GM12873 (cell line): ENCODE data around the gene FAM171A2.

ENCODE experiments used
- CTCF ChIP-seq: IDR thresholded peaks from 2 replicates; pipeline ENCODE4 v1.5.1; 2012; ENCODE audit warnings: low read depth, mild to moderate bottlenecking, moderate library complexity, low read length, control low read depth; ENCODE audit not compliant: insufficient read depth; ENCODE audit errors: missing control alignments

Gene FAM171A2

DNA sequence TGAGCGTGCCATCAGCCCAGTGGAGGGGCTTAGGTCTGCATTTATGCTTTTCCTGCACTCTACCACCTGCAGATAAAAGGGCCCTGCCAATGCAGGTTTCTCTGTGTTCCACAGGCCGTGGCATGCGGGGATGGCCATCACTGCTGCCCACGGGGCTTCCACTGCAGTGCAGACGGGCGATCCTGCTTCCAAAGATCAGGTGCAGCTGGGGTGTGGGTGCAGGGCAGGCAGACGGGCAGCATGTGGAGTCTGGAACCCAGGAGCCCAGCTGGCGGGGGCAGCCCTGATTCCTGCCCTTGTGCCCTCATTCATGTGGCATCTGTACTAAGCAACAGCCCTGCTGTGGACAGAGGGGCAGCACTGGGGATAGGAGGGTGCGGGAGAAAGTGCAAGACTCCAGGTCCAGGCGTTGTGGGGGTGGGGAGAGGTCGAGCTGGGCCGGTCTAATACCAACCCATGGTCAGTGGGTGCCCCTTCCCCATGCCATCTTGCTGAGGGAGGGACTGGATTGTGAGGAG is 14.0 kb downstream of the FAM171A2 start:
- no peak for TF ChIP-seq CTCF

DNA sequence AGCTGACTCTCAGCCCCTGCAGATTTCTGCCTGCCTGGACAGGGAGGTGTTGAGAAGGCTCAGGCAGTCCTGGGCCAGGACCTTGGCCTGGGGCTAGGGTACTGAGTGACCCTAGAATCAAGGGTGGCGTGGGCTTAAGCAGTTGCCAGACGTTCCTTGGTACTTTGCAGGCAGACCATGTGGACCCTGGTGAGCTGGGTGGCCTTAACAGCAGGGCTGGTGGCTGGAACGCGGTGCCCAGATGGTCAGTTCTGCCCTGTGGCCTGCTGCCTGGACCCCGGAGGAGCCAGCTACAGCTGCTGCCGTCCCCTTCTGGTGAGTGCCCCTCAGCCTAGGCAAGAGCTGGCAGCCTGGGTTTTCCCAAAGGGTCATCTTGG is 14.7 kb downstream of the FAM171A2 start:
- TF ChIP-seq CTCF = no peak

DNA sequence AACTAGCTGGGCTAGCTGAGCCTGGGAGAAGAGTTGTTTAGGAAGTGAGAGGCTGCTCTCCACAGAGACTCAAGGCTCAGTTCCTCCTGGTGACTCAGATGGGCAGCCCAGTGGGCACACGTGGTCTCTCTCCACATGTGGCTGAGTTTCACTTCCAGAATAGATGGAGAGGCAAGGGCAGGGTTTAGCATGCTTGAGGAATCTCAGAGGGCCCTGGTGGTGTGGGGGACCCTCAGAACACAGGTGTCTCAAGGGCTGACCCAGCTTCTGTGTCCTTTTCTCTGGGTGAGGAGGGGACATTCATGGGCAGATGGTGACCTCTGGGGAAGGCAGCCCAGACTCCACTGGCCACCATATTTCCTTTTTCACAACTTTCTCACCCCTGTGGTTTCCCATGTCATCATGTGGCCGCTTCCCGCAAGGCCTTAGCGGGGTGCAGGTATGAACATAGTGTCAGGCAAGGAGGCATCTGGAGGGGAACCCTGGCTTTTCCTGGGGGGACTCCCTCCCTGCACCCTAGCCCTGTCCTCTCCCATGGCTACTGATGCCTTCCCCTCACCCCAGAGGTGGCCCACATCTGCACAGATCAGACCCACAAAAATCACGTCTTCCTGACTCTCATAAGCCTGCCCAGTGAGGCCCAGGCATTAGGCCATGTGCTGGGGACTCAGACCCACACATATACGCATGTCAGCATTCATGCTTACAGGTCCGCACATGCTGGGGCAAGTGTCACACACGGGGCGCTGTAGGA is 15.2 kb downstream of the FAM171A2 start:
- TF ChIP-seq CTCF = no peak

DNA sequence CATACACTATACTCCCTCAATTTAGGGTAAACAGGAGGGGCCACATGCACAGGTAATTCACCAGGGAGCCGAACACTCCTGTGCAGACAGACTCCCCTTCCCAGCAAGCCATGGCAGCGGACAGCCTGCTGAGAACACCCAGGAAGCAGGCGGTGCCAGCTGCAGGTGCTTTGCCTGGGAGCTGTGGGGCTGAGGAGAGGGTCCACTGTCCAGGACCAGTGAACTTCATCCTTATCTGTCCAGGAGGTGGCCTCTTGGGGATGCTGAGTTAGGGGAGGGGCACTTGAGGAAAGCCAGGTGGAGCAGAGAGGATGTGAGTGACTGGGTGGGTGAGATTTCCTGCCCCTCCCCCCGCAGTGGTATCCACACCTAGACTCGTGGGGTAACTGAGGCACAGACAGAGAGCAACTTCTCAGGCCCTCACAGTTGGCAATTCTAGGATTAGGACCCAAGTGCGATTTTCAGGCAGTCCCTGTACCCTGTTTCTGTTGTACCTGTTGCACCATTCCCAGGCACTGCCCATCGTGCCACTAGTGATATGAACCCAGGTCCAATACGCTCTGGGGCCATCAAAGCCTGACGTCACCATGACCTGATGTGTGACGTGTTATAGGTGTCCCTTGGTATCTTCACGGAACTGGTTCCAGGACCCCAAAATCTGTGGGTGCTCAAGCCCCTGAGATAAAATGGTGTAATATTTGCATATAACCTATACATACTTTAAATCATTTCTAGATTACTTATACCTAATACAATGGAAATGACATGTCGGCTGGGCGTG is 17.4 kb downstream of the FAM171A2 start:
- TF ChIP-seq CTCF = no peak

- TF ChIP-seq CTCF = peak; percentile 76
Observed at GRCh38 chr17:44345454-44346026, 18.1 kb downstream of the FAM171A2 start.

- TF ChIP-seq CTCF = no peak
Observed at GRCh38 chr17:44344939-44345453, 18.7 kb downstream of the FAM171A2 start, which contains the start of gene GRN. TSS of gene GRN (plus strand) at chr17:44345302. CDS start at chr17:44349165, 3,863 bp downstream.
